IPS-15b (cell line): Measurements from ENCODE around the gene RNF227.

Source experiments
- H3K27me3 ChIP-seq: one replicate; pipeline ENCODE4 v1.6.1; 2013; ENCODE audit warnings: low read length; ENCODE audit not compliant: control insufficient read depth, insufficient read depth
- H3K36me3 ChIP-seq: one replicate; pipeline ENCODE4 v1.6.1; 2013; ENCODE audit warnings: low read length; ENCODE audit not compliant: control insufficient read depth, insufficient read depth
- H3K4me1 ChIP-seq: one replicate; pipeline ENCODE4 v1.6.1; 2013; ENCODE audit warnings: mild to moderate bottlenecking, low read length; ENCODE audit not compliant: control insufficient read depth, insufficient read depth
- H3K4me3 ChIP-seq: one replicate; pipeline ENCODE4 v1.5.1; 2013; ENCODE audit warnings: low read depth, low read length
- H3K9ac ChIP-seq: one replicate; pipeline ENCODE4 v1.6.1; 2013; ENCODE audit warnings: low read depth, mild to moderate bottlenecking, low read length
- H3K9me3 ChIP-seq: one replicate; pipeline ENCODE4 v1.6.1; 2013; ENCODE audit warnings: mild to moderate bottlenecking, low read length; ENCODE audit not compliant: control insufficient read depth, insufficient read depth

Gene RNF227

GRCh38 chr17:7885367-7886226 lies 30.5 kb downstream of the RNF227 start:
- peaks cover 6% of the 10 kb centered on the region for H3K4me1 ChIP-seq
- no peaks in the 10 kb centered on the region for H3K27me3 ChIP-seq
- peak overlapping the region; percentile 65 for H3K9ac ChIP-seq
- no peaks in the 10 kb centered on the region for H3K9me3 ChIP-seq
- H3K36me3 ChIP-seq = no peaks in the 10 kb centered on the region
- H3K4me3 ChIP-seq = peak overlapping the region; percentile 85

- Histone ChIP-seq H3K4me1 (peaks cover 6% of the 10 kb centered on the region), H3K27me3 (no peaks in the 10 kb centered on the region), H3K9me3 (no peaks in the 10 kb centered on the region), H3K4me3 (peak overlapping the region; percentile 85), H3K9ac (no peak overlapping the region), H3K36me3 (no peaks in the 10 kb centered on the region)
These were observed 31.3 kb downstream of the RNF227 start for GRCh38 chr17:7884581-7885366.

DNA sequence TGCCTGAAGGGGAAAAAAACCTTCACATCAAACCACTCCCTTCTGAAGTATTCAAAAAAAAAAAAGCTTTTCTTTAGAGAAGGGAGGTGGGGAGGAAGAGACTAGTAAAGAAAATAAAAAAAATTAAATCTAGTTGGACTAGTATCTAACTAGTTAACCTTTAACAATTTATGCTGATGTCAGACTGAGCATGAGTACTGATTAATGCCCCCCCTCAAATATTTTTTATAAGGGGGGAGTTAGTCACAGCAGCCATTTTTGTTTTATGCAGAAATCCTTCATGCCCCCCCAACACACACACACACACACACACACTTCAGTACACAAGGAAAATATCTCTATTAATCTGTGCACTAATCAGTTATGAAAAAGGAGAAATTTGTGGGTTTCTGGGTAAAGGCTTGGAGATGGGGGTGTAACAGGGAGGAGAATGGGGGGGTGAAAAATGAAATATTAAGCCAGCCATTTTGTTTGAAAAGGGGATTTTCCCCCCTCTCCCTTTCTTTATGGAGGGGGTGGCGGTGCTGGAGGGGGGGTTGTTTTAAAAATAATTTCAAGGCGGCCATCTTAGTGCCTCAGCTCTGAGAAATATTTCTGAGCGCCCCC lies 32.2 kb downstream of the RNF227 start:
- Histone ChIP-seq H3K4me3 (peak overlapping the region; percentile 11), H3K4me1 (peaks cover 6% of the 10 kb centered on the region), H3K36me3 (no peaks in the 10 kb centered on the region), H3K9me3 (no peaks in the 10 kb centered on the region), H3K27me3 (no peaks in the 10 kb centered on the region), H3K9ac (no peak overlapping the region)

DNA sequence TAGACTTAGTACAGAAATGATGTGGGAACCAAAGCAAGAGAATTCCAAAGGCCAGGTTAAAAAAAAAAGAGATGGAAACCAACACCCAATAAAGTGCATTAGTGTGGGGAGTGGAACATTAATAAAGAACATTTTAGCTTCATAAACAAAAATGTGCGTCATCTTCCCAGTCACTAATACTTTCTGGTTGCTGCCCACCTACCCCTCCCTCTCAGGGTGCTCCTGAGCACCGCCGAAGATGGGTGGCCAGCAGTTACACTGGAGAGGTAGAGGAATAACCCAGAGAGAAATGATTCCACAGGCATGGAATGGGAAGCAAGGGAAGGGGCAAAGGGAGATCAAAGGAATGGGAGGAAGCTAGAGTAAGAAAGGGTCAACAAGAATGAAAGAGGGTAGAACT lies 33.5 kb downstream of the RNF227 start:
- Histone ChIP-seq H3K27me3 (no peaks in the 10 kb centered on the region), H3K9ac (no peak overlapping the region), H3K9me3 (no peaks in the 10 kb centered on the region), H3K36me3 (no peaks in the 10 kb centered on the region), H3K4me3 (no peak overlapping the region), H3K4me1 (peaks cover 4% of the 10 kb centered on the region)

- no peak overlapping the region for H3K9ac ChIP-seq
- H3K9me3 ChIP-seq = no peaks in the 10 kb centered on the region
- no peak overlapping the region for H3K4me3 ChIP-seq
These were observed 34.0 kb downstream of the RNF227 start for GRCh38 chr17:7882068-7882467.

DNA sequence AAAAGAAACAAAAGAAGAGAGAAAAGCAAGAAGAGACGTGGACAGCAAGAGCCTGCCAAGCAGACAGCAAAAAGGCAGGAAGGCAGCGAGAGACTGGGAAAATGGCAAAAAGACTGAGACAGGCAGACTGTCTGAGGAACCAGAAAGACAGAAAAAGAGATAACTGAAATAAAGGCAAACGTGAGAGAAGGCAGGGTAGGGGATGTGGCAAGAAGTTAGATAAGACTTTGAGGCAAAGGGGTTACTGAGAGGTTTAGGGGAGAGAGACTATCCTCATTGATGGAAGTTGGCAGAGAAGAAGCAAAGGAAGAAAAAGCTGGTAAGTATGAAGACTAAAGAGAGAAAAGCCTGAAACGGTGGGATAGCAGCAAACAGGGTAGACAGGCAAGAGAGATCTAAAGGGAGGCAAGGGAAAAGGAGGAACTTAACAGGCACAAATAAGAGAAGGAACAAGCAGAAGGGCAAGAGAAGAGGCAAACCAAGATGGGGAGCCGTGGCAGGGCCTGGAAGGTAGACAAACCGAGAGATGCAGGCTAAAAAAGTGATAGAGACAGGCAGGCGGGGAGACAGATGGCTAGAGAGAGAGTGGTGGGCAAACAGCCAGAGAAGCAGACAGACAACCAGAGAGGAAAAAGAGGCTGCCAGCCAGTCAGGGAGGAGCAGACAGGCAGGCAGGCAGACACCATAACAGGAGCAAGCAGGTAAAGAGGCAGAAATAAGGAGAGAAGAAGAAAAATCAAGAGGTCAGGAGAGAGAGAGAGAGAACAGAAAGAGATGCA lies 34.6 kb downstream of the RNF227 start:
- no peaks in the 10 kb centered on the region for H3K36me3 ChIP-seq
- H3K4me3 ChIP-seq = no peak overlapping the region
- H3K27me3 ChIP-seq = no peaks in the 10 kb centered on the region
- no peak overlapping the region for H3K9ac ChIP-seq
- no peaks in the 10 kb centered on the region for H3K4me1 ChIP-seq
- no peaks in the 10 kb centered on the region for H3K9me3 ChIP-seq

More at GRCh38 chr17:7882068-7882467, 34.0 kb downstream of the RNF227 start:
- Histone ChIP-seq H3K36me3 (no peaks in the 10 kb centered on the region), H3K27me3 (no peaks in the 10 kb centered on the region), H3K4me1 (peaks cover 2% of the 10 kb centered on the region)

GRCh38 chr17:7880076-7880868 lies 35.8 kb downstream of the RNF227 start:
- no peak overlapping the region for H3K4me3 ChIP-seq
- no peaks in the 10 kb centered on the region for H3K9me3 ChIP-seq
- H3K36me3 ChIP-seq = no peaks in the 10 kb centered on the region
- H3K4me1 ChIP-seq = no peaks in the 10 kb centered on the region
- no peaks in the 10 kb centered on the region for H3K27me3 ChIP-seq
- no peak overlapping the region for H3K9ac ChIP-seq

DNA sequence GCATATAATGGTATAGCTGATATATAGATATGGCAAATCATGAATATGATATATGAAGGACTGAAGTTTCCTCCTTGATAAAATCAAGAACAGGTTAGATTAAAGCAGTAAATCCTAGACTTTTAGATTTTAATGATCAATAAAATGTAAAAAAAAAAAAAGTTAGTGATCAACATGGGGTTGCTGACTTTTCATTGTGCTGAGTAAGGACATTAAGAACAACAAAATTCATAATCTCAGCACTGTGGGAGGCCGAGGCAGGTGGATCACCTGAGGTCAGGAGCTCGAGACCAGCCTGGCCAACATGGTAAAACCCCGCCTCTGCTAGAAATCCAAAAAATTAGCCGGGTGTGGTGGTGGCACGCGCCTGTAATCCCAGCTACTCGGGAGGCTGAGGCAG lies 37.9 kb downstream of the RNF227 start:
- no peak overlapping the region for H3K4me3 ChIP-seq
- H3K9me3 ChIP-seq = no peaks in the 10 kb centered on the region
- no peaks in the 10 kb centered on the region for H3K36me3 ChIP-seq
- no peaks in the 10 kb centered on the region for H3K27me3 ChIP-seq
- no peaks in the 10 kb centered on the region for H3K4me1 ChIP-seq
- no peak overlapping the region for H3K9ac ChIP-seq

GRCh38 chr17:7875804-7876370 lies 40.2 kb downstream of the RNF227 start:
- H3K9ac ChIP-seq = no peak overlapping the region
- H3K4me1 ChIP-seq = no peaks in the 10 kb centered on the region
- H3K27me3 ChIP-seq = no peaks in the 10 kb centered on the region
- H3K4me3 ChIP-seq = no peak overlapping the region
- no peaks in the 10 kb centered on the region for H3K36me3 ChIP-seq
- H3K9me3 ChIP-seq = no peaks in the 10 kb centered on the region

GRCh38 chr17:7873051-7873450 lies 43.0 kb downstream of the RNF227 start:
- no peak overlapping the region for H3K4me3 ChIP-seq
- no peaks in the 10 kb centered on the region for H3K27me3 ChIP-seq
- H3K9me3 ChIP-seq = no peaks in the 10 kb centered on the region
- H3K4me1 ChIP-seq = no peaks in the 10 kb centered on the region
- H3K9ac ChIP-seq = no peak overlapping the region
- H3K36me3 ChIP-seq = no peaks in the 10 kb centered on the region
